Measurements from ENCODE around the gene LBHD2. TPM values are rescaled to one million over a fixed set of nuclear protein-coding genes. Genes with fewer than 3 reads are reported as not detected.
A peak's percentile ranks its signal among the peaks of the same experiment; 100 is the strongest.

The LBHD2 gene
- total and polyA plus RNA-seq, 2 of the 13 experiments (the other 11 are each of a cell fraction or from before 2014, with no cell fraction given) = 0.67 to 1.00 TPM

DNA sequence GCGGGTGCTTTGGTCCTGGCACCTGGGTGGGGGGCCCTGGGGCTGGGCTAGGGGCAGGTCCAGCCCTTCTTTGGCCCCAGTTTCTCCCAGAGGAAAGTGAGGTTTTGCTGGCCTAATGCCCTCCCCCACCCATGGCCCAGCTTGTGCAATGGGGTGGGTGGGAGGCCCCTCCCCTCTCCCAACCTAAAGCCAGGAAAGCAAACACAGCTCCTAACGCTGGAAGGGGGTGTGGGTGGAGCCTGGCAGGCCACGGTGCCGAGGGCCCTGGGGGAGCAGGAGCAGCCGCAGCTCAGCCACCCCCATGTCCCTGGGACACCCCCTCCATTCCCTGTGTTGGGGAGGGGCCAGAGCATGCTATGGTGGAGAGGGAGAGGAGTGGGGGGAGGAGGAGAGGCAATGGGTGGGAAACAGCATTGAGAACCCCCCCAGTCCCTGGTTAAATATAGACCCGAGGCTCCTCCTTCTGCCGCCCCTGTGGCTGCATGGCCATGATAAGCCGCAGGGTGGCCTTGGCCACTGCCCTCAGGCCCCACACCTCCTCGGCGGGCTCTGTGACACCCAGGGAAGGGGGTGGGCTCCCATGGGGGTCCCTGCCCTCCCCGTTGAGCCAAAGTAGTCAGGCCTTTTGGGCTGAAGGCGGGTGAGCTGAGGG is 15.2 kb downstream of the LBHD2 start (continued):
- TF ChIP-seq, protein P1, sequence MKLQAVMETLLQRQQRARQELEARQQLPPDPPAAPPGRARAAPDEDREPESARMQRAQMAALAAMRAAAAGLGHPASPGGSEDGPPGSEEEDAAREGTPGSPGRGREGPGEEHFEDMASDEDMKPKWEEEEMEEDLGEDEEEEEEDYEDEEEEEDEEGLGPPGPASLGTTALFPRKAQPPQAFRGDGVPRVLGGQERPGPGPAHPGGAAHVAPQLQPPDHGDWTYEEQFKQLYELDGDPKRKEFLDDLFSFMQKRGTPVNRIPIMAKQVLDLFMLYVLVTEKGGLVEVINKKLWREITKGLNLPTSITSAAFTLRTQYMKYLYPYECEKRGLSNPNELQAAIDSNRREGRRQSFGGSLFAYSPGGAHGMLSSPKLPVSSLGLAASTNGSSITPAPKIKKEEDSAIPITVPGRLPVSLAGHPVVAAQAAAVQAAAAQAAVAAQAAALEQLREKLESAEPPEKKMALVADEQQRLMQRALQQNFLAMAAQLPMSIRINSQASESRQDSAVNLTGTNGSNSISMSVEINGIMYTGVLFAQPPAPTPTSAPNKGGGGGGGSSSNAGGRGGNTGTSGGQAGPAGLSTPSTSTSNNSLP (IDR thresholded peaks at IDR 0.05; ENCODE audit: low read depth, low read length) = 0 out of 2 replicates have a peak, but pooled peaks have one; percentile 43
- no peak for TF ChIP-seq IKZF1 (IDR thresholded peaks at IDR 0.05)
- TF ChIP-seq ZNF234 (CRISPR knock-in tag; conservative IDR thresholded peaks at IDR 0.05) = no peak
- peak; percentile 62; the same call in 1 of the 2 replicates for TF ChIP-seq ZNF264 (CRISPR knock-in tag; IDR thresholded peaks at IDR 0.05)
- TF ChIP-seq E2F2 (CRISPR knock-in tag; IDR thresholded peaks at IDR 0.05; ENCODE audit: borderline replicate concordance) = 0 out of 2 replicates have a peak, but pooled peaks have one; percentile 24
- TF ChIP-seq ARHGAP35 (CRISPR knock-in tag; IDR thresholded peaks at IDR 0.05; ENCODE audit: borderline replicate concordance) = no peak
- TF ChIP-seq, protein P2, sequence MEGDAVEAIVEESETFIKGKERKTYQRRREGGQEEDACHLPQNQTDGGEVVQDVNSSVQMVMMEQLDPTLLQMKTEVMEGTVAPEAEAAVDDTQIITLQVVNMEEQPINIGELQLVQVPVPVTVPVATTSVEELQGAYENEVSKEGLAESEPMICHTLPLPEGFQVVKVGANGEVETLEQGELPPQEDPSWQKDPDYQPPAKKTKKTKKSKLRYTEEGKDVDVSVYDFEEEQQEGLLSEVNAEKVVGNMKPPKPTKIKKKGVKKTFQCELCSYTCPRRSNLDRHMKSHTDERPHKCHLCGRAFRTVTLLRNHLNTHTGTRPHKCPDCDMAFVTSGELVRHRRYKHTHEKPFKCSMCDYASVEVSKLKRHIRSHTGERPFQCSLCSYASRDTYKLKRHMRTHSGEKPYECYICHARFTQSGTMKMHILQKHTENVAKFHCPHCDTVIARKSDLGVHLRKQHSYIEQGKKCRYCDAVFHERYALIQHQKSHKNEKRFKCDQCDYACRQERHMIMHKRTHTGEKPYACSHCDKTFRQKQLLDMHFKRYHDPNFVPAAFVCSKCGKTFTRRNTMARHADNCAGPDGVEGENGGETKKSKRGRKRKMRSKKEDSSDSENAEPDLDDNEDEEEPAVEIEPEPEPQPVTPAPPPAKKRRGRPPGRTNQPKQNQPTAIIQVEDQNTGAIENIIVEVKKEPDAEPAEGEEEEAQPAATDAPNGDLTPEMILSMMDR (CRISPR knock-in tag; IDR thresholded peaks at IDR 0.05) = peak; percentile 44
- TF ChIP-seq MED1 (CRISPR knock-in tag; IDR thresholded peaks at IDR 0.05) = peak; percentile 94
- no peak for TF ChIP-seq ZHX2 (IDR thresholded peaks at IDR 0.05; ENCODE audit: low read depth)
- no peak for TF ChIP-seq ZHX2 (CRISPR knock-in tag; IDR thresholded peaks at IDR 0.05; ENCODE audit: borderline replicate concordance)
- TF ChIP-seq KLF15 (CRISPR knock-in tag; IDR thresholded peaks at IDR 0.05; ENCODE audit: borderline replicate concordance) = 0 out of 2 replicates have a peak, but pooled peaks have one; percentile 15
- TF ChIP-seq ZFP1 (CRISPR knock-in tag; IDR thresholded peaks at IDR 0.05) = peak; percentile 25; the same call in 1 of the 2 replicates
- TF ChIP-seq FOXP4 (CRISPR knock-in tag; IDR thresholded peaks at IDR 0.05) = peak; percentile 89
- no peak for TF ChIP-seq SMAD9 (CRISPR knock-in tag; IDR thresholded peaks at IDR 0.05)
- peak; percentile 79 for TF ChIP-seq RXRB (CRISPR knock-in tag; IDR thresholded peaks at IDR 0.05; ENCODE audit: borderline replicate concordance)
- TF ChIP-seq MBNL3 (CRISPR knock-in tag; conservative IDR thresholded peaks at IDR 0.05) = no peak
